ENCODE results near the gene C4orf54.

The C4orf54 gene

DNA sequence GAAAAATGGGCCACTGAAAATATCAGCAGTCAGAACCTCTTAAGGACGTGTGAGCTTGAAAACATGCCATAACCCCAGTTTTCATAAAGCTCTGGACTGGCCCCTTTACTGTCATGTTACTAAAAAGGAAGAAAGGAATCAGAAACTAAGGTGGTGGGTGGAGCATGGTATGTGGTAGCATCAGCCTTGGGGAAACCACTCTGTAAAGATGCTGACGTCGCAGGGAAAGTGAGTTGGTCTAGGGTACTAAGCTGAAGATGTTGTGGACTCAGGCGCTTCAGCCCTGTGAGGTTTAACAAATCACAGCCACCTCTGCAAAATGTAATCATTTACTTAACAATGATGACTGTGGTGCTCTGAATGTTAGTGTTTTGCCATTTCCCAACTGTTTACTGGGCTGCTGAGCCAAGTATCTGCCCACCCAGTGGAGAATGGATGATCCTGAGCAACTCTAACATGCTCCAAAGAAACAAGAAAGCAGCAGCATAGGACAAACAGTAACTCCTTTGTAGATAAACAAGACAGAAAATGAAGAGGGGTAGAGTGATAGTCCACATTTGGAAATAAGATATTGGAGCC lies 33.4 kb downstream of the C4orf54 start:
- DNase-seq (ENCODE audit: low read depth in 2 of 2) = no peak

- no peak for DNase-seq (ENCODE audit: low read depth in 2 of 2)
Measured at GRCh38 chr4:99622341-99622740, 35.3 kb downstream of the C4orf54 start.

DNA sequence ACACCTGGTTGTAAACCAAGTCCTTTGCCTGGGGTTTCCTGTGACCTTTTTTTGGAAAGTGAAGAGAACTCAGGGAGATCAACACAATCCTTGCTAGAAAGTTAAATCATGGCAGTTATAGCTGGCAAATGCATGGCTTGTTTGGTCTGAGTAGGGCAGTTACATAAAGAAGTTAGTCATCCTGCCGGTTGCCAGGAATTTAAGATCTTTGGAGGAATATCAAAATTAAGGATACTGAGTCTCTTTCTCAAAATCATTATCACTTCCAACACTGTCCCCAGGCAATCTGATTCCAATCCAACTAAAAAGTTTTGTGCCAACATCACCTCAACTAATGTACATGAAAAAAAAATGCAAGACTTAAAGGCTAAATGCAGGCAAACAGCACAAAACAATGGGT lies 40.3 kb downstream of the C4orf54 start:
- DNase-seq (ENCODE audit: low read depth in 2 of 2) = no peak

- DNase-seq (ENCODE audit: low read depth in 2 of 2) = no peak
Measured at GRCh38 chr4:99615170-99615820, 42.3 kb downstream of the C4orf54 start.

GRCh38 chr4:99614491-99614890 lies 43.1 kb downstream of the C4orf54 start:
- DNase-seq (ENCODE audit: low read depth in 2 of 2) = no peak

- no peak for DNase-seq (ENCODE audit: low read depth in 2 of 2)
Measured at GRCh38 chr4:99612704-99613103, 44.9 kb downstream of the C4orf54 start.

- no peak for DNase-seq (ENCODE audit: low read depth in 2 of 2)
Measured at GRCh38 chr4:99612281-99612680, 45.3 kb downstream of the C4orf54 start.

- no peak for DNase-seq (ENCODE audit: low read depth in 2 of 2)
Measured at GRCh38 chr4:99610605-99611175, 46.9 kb downstream of the C4orf54 start.

DNA sequence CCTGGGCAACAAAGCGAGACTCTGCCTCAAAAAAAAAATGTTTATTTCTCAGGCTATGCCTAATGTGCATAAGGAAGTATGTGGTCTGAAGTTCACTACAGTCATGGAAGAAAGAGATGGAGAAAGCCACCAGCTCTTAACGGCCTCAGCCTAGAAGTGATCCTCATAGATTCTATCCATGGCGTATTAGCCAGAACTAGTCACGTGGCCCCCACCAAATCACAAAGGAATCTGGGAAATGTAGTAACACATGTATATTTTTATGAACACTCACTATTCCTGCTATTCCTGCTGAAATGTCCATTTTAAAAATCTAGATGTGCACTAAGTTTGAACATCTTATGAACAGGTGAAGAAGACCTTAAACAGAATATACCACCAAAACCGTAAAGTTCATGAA lies 49.2 kb downstream of the C4orf54 start:
- no peak for DNase-seq (ENCODE audit: low read depth in 2 of 2)

Measured in stimulated activated CD8-positive, alpha-beta memory T cell treated with anti-CD3 and anti-CD28 coated beads, Interleukin-2, amount 100 ng/mL, for 1 hour (primary cell).